GM23338 (cell line): ENCODE measurements around the gene DHX38. TPM values are rescaled to one million over a fixed set of nuclear protein-coding genes. Genes with fewer than 3 reads are reported as not detected.

Experiments
- ATAC-seq: fragments of 200-7000 bp; cut with Tn5 transposase; 3 replicates; pipeline ENCODE4 v1.9.1; 2020
- DNase-seq: peaks from one replicate; pipeline ENCODE4 v3.0.0-alpha.2; 2015; ENCODE audit warnings: low spot score
- H2AFZ ChIP-seq: fragments of 200-600 bp; sonication (generic); 2 replicates; pipeline ENCODE4 v1.8.0; 2016; ENCODE audit warnings: antibody characterized with exemption, mild to moderate bottlenecking, moderate library complexity
- H3F3A ChIP-seq: fragments of 200-600 bp; sonication (generic); replicated peaks from 2 replicates; pipeline ENCODE4 v1.8.0; 2017; ENCODE audit warnings: antibody characterized with exemption, mixed run types, low read depth
- H3K27ac ChIP-seq: fragments of 200-600 bp; sonication (generic); 2 replicates; pipeline ENCODE4 v1.6.1; 2016; ENCODE audit warnings: low read depth
- H3K27me3 ChIP-seq: fragments of 200-600 bp; sonication (generic); 2 replicates; pipeline ENCODE4 v1.8.0; 2016; ENCODE audit warnings: mild to moderate bottlenecking, mixed run types, moderate library complexity; ENCODE audit not compliant: insufficient read depth
- H3K36me3 ChIP-seq: fragments of 200-600 bp; sonication (generic); 2 replicates; pipeline ENCODE4 v1.8.0; 2016; ENCODE audit warnings: mild to moderate bottlenecking; ENCODE audit not compliant: insufficient read depth
- H3K4me1 ChIP-seq: fragments of 200-600 bp; sonication (generic); 2 replicates; pipeline ENCODE4 v1.8.0; 2016; ENCODE audit warnings: mild to moderate bottlenecking, moderate library complexity; ENCODE audit not compliant: insufficient read depth
- H3K4me2 ChIP-seq: fragments of 200-600 bp; sonication (generic); 2 replicates; pipeline ENCODE4 v1.7.1; 2017; ENCODE audit warnings: mixed run types
- H3K4me3 ChIP-seq: fragments of 200-600 bp; sonication (generic); 2 replicates; pipeline ENCODE4 v1.6.1; 2016; ENCODE audit warnings: mixed run types
- H3K79me2 ChIP-seq: fragments of 200-600 bp; sonication (generic); replicated peaks from 2 replicates; pipeline ENCODE4 v1.8.0; 2017; ENCODE audit warnings: mild to moderate bottlenecking; ENCODE audit not compliant: insufficient read depth
- H3K9me2 ChIP-seq: fragments of 200-600 bp; sonication (generic); 2 replicates; pipeline ENCODE4 v1.8.0; 2017; ENCODE audit not compliant: insufficient read depth
- H4K20me1 ChIP-seq: fragments of 200-600 bp; sonication (generic); replicated peaks from 2 replicates; pipeline ENCODE4 v1.8.0; 2017; ENCODE audit warnings: mild to moderate bottlenecking; ENCODE audit not compliant: insufficient read depth
- H3K27ac Mint-ChIP-seq: 2 replicates; pipeline ENCODE4 v1.8.0; 2020; ENCODE audit warnings: inconsistent platforms, mild to moderate bottlenecking, moderate library complexity, mixed read lengths
- H3K27me3 Mint-ChIP-seq: 3 replicates; pipeline ENCODE4 v1.8.0; 2022; ENCODE audit warnings: low read depth, mild to moderate bottlenecking, moderate library complexity, mixed read lengths, inconsistent platforms; ENCODE audit not compliant: insufficient read depth, poor library complexity
- H3K36me3 Mint-ChIP-seq: 3 replicates; pipeline ENCODE4 v1.8.0; 2021; ENCODE audit warnings: low read depth, mild to moderate bottlenecking, inconsistent platforms, moderate library complexity, mixed read lengths
- H3K4me1 Mint-ChIP-seq: 3 replicates; pipeline ENCODE4 v1.8.0; 2020; ENCODE audit warnings: mild to moderate bottlenecking, inconsistent platforms, mixed read lengths
- H3K4me3 Mint-ChIP-seq: 3 replicates; pipeline ENCODE4 v1.8.0; 2021; ENCODE audit warnings: moderate library complexity, mild to moderate bottlenecking, inconsistent platforms, mixed read lengths
- H3K9me3 Mint-ChIP-seq: 3 replicates; pipeline ENCODE4 v1.8.0; 2020; ENCODE audit warnings: moderate library complexity, mild to moderate bottlenecking, inconsistent platforms, mixed read lengths
- CREB1 ChIP-seq: fragments of 250-450 bp; sonication (Bioruptor Pico); IDR thresholded peaks from 2 replicates; pipeline ENCODE4 v1.5.0; 2020; ENCODE audit warnings: low read depth, mild to moderate bottlenecking, moderate library complexity
- EZH2 ChIP-seq: fragments of 200-600 bp; sonication (generic); IDR thresholded peaks from one replicate; pipeline ENCODE4 v1.8.0; 2017; ENCODE audit warnings: antibody characterized with exemption, mild to moderate bottlenecking, low read depth; ENCODE audit not compliant: unreplicated experiment
- JUNB ChIP-seq: IDR thresholded peaks from one replicate; pipeline ENCODE4 v1.6.1; 2016; ENCODE audit warnings: antibody characterized with exemption; ENCODE audit not compliant: unreplicated experiment
- POLR2AphosphoS5 ChIP-seq: IDR thresholded peaks from 2 replicates; pipeline ENCODE4 v1.6.1; 2016; ENCODE audit warnings: antibody characterized with exemption, low read depth
- ZNF331 ChIP-seq: fragments of 250-450 bp; sonication (Bioruptor Pico); IDR thresholded peaks from 2 replicates; pipeline ENCODE4 v1.5.0; 2020; ENCODE audit warnings: low read depth, mild to moderate bottlenecking, moderate library complexity
- polyA plus RNA-seq: library from polyadenylated mRNA; unstranded; fragments of >200 nt; fragmentation: Nextera tagmentation; extraction: Ambion mirVana; gene quantifications from 2 replicates; pipeline ENCODE4 v1.2.1, GENCODE V29; 2016
- total RNA-seq: library from RNA; depleted of rRNA; stranded (reverse); fragments of >200 nt; shearing (Covaris generic); gene quantifications from 2 replicates; pipeline ENCODE4 v1.2.3, GENCODE V29; 2014
- TF ChIP-seq, protein P1 (sequence below): IDR thresholded peaks from one replicate; pipeline ENCODE4 v1.6.1; 2018; ENCODE audit warnings: antibody characterized with exemption; ENCODE audit not compliant: unreplicated experiment
- TF ChIP-seq, protein P2 (sequence below), 2 experiments: fragments of 200-600 bp in 1 of 2; sonication (generic) in 1 of 2; conservative IDR thresholded peaks; 2 replicates each; pipeline versions ENCODE4 v1.5.1 to v1.6.1; 2016 to 2017; ENCODE audit warnings: antibody characterized with exemption in 2 of 2, low read depth in 2 of 2, mild to moderate bottlenecking in 2 of 2, moderate library complexity in 1 of 2
- TF ChIP-seq, protein P3 (sequence below): IDR thresholded peaks from 2 replicates; pipeline ENCODE4 v1.6.1; 2016; ENCODE audit warnings: antibody characterized with exemption

The DHX38 gene
- total and polyA plus RNA-seq, 2 experiments from 2014 or later = 31.4 to 46.4 TPM

DNA sequence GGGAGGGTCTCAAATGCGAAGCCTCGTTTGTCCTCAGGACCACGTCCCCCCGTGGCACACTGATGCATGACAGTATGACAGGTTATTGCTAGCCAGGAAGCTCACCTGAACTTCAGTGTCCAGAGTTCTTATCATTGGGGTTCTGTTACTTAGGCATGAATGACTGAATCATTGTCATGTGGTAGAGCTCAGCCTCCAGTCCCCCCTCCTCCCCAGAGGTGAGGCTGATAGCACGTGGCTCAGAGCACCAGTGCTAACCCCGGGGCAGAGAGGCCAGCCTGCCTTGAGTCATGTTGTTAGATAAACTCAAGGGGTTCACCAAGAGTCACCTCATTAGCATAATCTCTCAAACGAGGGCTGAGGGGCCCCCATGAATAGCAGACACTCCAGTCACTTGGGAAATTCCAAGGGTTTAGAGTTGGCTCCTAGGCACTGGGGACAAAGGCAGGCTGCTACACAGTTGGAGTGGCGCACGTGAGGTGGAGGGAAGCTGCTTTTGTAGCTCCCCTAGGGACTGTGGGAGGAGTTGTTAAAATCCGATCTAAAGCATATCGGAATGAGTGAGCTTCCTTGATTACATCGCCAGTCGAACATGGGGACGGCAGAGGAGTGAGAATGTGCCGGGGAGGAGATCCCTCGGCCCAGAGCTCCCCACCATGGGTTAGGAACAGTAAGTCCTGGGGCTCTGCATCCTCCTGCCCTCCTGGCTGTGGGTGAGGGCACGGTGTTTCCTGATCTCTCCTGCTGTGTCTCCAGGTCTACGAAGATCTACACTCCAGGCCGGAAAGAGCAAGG lies 18.2 kb downstream of the DHX38 start (continued):
- TF ChIP-seq, protein P1, sequence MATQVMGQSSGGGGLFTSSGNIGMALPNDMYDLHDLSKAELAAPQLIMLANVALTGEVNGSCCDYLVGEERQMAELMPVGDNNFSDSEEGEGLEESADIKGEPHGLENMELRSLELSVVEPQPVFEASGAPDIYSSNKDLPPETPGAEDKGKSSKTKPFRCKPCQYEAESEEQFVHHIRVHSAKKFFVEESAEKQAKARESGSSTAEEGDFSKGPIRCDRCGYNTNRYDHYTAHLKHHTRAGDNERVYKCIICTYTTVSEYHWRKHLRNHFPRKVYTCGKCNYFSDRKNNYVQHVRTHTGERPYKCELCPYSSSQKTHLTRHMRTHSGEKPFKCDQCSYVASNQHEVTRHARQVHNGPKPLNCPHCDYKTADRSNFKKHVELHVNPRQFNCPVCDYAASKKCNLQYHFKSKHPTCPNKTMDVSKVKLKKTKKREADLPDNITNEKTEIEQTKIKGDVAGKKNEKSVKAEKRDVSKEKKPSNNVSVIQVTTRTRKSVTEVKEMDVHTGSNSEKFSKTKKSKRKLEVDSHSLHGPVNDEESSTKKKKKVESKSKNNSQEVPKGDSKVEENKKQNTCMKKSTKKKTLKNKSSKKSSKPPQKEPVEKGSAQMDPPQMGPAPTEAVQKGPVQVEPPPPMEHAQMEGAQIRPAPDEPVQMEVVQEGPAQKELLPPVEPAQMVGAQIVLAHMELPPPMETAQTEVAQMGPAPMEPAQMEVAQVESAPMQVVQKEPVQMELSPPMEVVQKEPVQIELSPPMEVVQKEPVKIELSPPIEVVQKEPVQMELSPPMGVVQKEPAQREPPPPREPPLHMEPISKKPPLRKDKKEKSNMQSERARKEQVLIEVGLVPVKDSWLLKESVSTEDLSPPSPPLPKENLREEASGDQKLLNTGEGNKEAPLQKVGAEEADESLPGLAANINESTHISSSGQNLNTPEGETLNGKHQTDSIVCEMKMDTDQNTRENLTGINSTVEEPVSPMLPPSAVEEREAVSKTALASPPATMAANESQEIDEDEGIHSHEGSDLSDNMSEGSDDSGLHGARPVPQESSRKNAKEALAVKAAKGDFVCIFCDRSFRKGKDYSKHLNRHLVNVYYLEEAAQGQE = no peak
- TF ChIP-seq POLR2AphosphoS5 = no peak
- TF ChIP-seq ZNF331 (CRISPR knock-in tag) = no peak
- TF ChIP-seq, protein P2, sequence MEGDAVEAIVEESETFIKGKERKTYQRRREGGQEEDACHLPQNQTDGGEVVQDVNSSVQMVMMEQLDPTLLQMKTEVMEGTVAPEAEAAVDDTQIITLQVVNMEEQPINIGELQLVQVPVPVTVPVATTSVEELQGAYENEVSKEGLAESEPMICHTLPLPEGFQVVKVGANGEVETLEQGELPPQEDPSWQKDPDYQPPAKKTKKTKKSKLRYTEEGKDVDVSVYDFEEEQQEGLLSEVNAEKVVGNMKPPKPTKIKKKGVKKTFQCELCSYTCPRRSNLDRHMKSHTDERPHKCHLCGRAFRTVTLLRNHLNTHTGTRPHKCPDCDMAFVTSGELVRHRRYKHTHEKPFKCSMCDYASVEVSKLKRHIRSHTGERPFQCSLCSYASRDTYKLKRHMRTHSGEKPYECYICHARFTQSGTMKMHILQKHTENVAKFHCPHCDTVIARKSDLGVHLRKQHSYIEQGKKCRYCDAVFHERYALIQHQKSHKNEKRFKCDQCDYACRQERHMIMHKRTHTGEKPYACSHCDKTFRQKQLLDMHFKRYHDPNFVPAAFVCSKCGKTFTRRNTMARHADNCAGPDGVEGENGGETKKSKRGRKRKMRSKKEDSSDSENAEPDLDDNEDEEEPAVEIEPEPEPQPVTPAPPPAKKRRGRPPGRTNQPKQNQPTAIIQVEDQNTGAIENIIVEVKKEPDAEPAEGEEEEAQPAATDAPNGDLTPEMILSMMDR (conservative IDR thresholded peaks at IDR 0.05; ENCODE audit: low read depth in 2 of 2) = no peak

DNA sequence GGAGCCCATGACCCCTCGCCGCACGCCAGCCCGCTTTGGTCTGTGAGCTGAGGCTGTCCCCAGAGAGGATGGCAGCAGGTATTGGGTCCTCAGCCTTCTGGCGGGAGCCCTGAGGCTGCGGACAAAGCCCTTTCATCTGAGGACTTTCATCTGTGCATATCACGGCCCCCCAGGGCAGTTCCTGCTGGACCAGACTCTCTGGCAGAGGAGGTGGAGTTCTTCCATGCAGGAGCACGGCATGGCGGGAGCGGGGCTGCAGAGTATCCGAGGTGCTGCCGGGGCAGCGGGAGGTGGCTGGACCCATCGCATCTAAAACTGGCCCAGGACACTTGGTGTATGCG lies 18.8 kb downstream of the DHX38 start:
- H3K27me3 ChIP-seq = no peaks in the 10 kb centered on the region
- H3K79me2 ChIP-seq = no peaks in the 10 kb centered on the region
- no peaks in the 10 kb centered on the region for H3K9me3 Mint-ChIP-seq
- no peak overlapping the region for H3K27ac ChIP-seq
- H3K4me1 Mint-ChIP-seq = no peaks in the 10 kb centered on the region
- H3K36me3 Mint-ChIP-seq = peaks cover 55% of the 10 kb centered on the region
- peaks cover 26% of the 10 kb centered on the region for H3K36me3 ChIP-seq
- H2AFZ ChIP-seq = no peak overlapping the region
- no peak overlapping the region for H3K4me2 ChIP-seq
- no peaks in the 10 kb centered on the region for H3F3A ChIP-seq
- H3K27ac Mint-ChIP-seq = no peak overlapping the region
- no peak overlapping the region for H3K4me3 Mint-ChIP-seq
- DNase-seq = no peak
- peaks cover 2% of the 10 kb centered on the region for H3K27me3 Mint-ChIP-seq
- no peak for ATAC-seq
- H3K4me1 ChIP-seq = no peaks in the 10 kb centered on the region
- H3K9me2 ChIP-seq = no peaks in the 10 kb centered on the region
- no peak overlapping the region for H3K4me3 ChIP-seq
- no peaks in the 10 kb centered on the region for H4K20me1 ChIP-seq
- TF ChIP-seq EZH2 (no peak), JUNB (no peak), CREB1 (CRISPR knock-in tag) (no peak), POLR2AphosphoS5 (no peak)
- TF ChIP-seq, protein P2 (conservative IDR thresholded peaks at IDR 0.05; ENCODE audit: low read depth in 2 of 2) = no peak
- TF ChIP-seq, protein P3, sequence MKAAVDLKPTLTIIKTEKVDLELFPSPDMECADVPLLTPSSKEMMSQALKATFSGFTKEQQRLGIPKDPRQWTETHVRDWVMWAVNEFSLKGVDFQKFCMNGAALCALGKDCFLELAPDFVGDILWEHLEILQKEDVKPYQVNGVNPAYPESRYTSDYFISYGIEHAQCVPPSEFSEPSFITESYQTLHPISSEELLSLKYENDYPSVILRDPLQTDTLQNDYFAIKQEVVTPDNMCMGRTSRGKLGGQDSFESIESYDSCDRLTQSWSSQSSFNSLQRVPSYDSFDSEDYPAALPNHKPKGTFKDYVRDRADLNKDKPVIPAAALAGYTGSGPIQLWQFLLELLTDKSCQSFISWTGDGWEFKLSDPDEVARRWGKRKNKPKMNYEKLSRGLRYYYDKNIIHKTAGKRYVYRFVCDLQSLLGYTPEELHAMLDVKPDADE = no peak
